Mammary epithelial cell (primary cell): Measurements from ENCODE around the gene LMOD1.

Experiments
- EZH2 ChIP-seq: IDR thresholded peaks from 2 replicates; pipeline ENCODE4 v1.6.1; 2012; ENCODE audit warnings: low read length, inconsistent platforms, borderline replicate concordance
- TF ChIP-seq, protein P1 (sequence below), 2 donors: IDR thresholded peaks in 1 of 2; conservative IDR thresholded peaks in 1 of 2; 2 replicates each; pipeline ENCODE4 v1.5.1; 2011 to 2012; ENCODE audit warnings: inconsistent platforms in 2 of 2, low read length in 2 of 2, mild to moderate bottlenecking in 2 of 2, control low read depth in 1 of 2, low read depth in 1 of 2; ENCODE audit not compliant: insufficient read depth in 1 of 2; ENCODE audit errors: extremely low read depth in 1 of 2

DNA sequence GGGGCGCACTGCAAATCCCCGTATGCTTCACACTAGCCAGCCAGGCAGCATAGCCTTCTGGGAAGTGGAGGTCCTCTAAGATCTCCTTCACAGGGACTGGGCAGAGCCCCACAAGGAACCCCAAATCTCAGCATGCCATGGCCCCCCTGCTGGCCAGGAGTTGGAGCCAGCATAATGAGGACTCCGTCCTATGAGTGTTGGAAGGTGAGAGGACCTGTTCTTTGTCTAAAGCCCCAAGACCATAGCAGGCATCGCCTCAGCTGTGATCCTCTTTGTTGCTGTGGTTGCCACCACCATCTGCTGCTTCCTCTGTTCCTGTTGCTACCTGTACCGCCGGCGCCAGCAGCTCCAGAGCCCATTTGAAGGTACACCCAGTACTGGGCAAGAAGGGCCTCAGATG lies 56.1 kb downstream of the LMOD1 start:
- TF ChIP-seq, protein P1, sequence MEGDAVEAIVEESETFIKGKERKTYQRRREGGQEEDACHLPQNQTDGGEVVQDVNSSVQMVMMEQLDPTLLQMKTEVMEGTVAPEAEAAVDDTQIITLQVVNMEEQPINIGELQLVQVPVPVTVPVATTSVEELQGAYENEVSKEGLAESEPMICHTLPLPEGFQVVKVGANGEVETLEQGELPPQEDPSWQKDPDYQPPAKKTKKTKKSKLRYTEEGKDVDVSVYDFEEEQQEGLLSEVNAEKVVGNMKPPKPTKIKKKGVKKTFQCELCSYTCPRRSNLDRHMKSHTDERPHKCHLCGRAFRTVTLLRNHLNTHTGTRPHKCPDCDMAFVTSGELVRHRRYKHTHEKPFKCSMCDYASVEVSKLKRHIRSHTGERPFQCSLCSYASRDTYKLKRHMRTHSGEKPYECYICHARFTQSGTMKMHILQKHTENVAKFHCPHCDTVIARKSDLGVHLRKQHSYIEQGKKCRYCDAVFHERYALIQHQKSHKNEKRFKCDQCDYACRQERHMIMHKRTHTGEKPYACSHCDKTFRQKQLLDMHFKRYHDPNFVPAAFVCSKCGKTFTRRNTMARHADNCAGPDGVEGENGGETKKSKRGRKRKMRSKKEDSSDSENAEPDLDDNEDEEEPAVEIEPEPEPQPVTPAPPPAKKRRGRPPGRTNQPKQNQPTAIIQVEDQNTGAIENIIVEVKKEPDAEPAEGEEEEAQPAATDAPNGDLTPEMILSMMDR (conservative IDR thresholded peaks at IDR 0.05 in 1 of 2, IDR thresholded peaks at IDR 0.05 in 1 of 2; ENCODE audit: extremely low read depth in 1 of 2, insufficient read depth in 1 of 2, low read depth in 1 of 2, low read length in 2 of 2): no peak
- no peak for TF ChIP-seq EZH2
